ENCODE results near the gene SEMA3D.

The SEMA3D gene

GRCh38 chr7:85052056-85052737, 134.7 kb downstream of the SEMA3D start:
- TF ChIP-seq CTCF (conservative IDR thresholded peaks at IDR 0.05; ENCODE audit: control insufficient read depth, insufficient read depth, low read depth, low read length) = no peak
- no peak overlapping the region for H3K4me3 ChIP-seq (ENCODE audit: control insufficient read depth, low read depth, low read length)
- no peak for DNase-seq (ENCODE audit: low read depth)

DNA sequence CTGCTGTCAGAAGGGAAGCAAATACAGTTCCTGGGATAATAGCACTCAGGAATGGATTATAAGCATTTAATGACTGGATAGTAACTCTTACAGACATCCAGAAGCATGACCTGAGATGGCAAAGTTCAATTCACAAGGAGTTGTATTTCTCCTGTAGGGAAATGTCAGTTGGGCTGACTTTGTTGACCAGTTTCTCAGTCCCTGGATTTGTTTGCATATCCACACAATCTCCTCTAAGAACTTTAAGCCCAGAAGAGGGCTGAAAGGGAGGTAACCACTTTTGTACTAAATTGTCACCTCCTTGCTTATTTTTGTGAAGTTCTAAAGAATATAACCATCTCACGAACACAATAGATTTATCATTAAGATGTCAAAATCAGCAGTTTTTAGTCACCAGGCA, 140.3 kb downstream of the SEMA3D start:
- TF ChIP-seq CTCF (conservative IDR thresholded peaks at IDR 0.05; ENCODE audit: control insufficient read depth, insufficient read depth, low read depth, low read length) = no peak
- no peak for DNase-seq (ENCODE audit: low read depth)
- no peak overlapping the region for H3K4me3 ChIP-seq (ENCODE audit: control insufficient read depth, low read depth, low read length)

GRCh38 chr7:85041605-85042216, 145.1 kb downstream of the SEMA3D start:
- peak; percentile 89 for TF ChIP-seq CTCF (conservative IDR thresholded peaks at IDR 0.05; ENCODE audit: control insufficient read depth, insufficient read depth, low read depth, low read length)
- peak; percentile 72 for DNase-seq (ENCODE audit: low read depth)

DNA sequence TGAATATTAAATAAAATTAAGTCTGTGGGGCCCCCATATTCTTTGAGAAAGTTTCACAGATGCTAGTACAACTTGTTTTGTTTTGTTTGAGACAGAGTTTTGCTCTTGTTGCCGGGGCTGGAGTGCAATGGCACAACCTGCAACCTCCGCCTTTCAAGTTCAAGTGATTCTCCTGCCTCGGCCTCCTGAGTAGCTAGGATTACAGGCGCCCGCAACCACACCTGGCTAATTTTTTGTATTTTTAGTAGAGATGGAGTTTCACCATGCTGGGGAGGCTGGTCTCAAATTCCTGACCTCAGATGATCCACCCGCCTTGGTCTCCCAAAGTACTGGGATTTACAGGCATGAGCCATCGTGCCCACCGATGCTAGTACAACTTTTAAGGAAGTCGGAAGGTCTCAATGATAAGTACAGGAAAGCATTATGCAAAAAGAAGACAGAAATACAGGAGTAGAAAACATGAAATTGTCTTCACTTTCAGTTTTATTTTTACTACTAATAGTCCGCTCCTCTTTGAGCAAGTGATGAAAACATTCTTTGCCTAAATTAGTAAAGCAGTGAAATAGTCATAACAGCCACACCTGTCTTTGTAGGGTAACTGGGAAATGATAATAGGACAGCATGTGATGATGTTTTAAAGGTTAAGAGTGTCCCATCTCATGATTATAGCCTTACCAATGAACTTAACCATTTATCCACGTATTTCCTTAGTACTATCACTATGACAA, 147.5 kb downstream of the SEMA3D start:
- no peak for DNase-seq (ENCODE audit: low read depth)
- no peak for TF ChIP-seq CTCF (conservative IDR thresholded peaks at IDR 0.05; ENCODE audit: control insufficient read depth, insufficient read depth, low read depth, low read length)
- no peak overlapping the region for H3K4me3 ChIP-seq (ENCODE audit: control insufficient read depth, low read depth, low read length)

More at GRCh38 chr7:85041605-85042216, 145.1 kb downstream of the SEMA3D start:
- H3K4me3 ChIP-seq (ENCODE audit: control insufficient read depth, low read depth, low read length) = no peak overlapping the region

GRCh38 chr7:85038466-85038865, 148.4 kb downstream of the SEMA3D start:
- no peak overlapping the region for H3K4me3 ChIP-seq (ENCODE audit: control insufficient read depth, low read depth, low read length)
- TF ChIP-seq CTCF (conservative IDR thresholded peaks at IDR 0.05; ENCODE audit: control insufficient read depth, insufficient read depth, low read depth, low read length) = no peak
- no peak for DNase-seq (ENCODE audit: low read depth)

GRCh38 chr7:85033263-85033662, 153.6 kb downstream of the SEMA3D start:
- no peak for DNase-seq (ENCODE audit: low read depth)
- no peak for TF ChIP-seq CTCF (conservative IDR thresholded peaks at IDR 0.05; ENCODE audit: control insufficient read depth, insufficient read depth, low read depth, low read length)
- H3K4me3 ChIP-seq (ENCODE audit: control insufficient read depth, low read depth, low read length) = no peak overlapping the region

Data from fibroblast of mammary gland (primary cell).